IgD-negative memory B cell (primary cell): ENCODE results near the gene PTPRG. TPM values are rescaled to one million over a fixed set of nuclear protein-coding genes. Genes with fewer than 3 reads are reported as not detected.
A peak's percentile ranks its signal among the peaks of the same experiment; 100 is the strongest.

ENCODE experiments used
- H3K27ac Mint-ChIP-seq, 3 donors: one replicate each; pipeline ENCODE4 v1.8.0; 2020 to 2022; ENCODE audit warnings: mild to moderate bottlenecking in 3 of 3, mixed read lengths in 3 of 3, moderate library complexity in 1 of 3
- H3K27me3 Mint-ChIP-seq: one replicate; pipeline ENCODE4 v1.8.0; 2021; ENCODE audit warnings: mixed read lengths
- H3K36me3 Mint-ChIP-seq: one replicate; pipeline ENCODE4 v1.8.0; 2020; ENCODE audit warnings: mild to moderate bottlenecking, mixed read lengths
- H3K4me1 Mint-ChIP-seq, 3 donors: one replicate each; pipeline ENCODE4 v1.8.0; 2020 to 2022; ENCODE audit warnings: mixed read lengths in 3 of 3, mild to moderate bottlenecking in 1 of 3
- H3K4me3 Mint-ChIP-seq, 4 donors: one replicate each; pipeline ENCODE4 v1.8.0; 2020 to 2022; ENCODE audit warnings: mild to moderate bottlenecking in 4 of 4, mixed read lengths in 4 of 4, moderate library complexity in 3 of 4
- H3K9me3 Mint-ChIP-seq, 3 donors: one replicate each; pipeline ENCODE4 v1.8.0; 2020 to 2021; ENCODE audit warnings: mixed read lengths in 3 of 3, mild to moderate bottlenecking in 1 of 3
- polyA plus RNA-seq: library from polyadenylated mRNA; unstranded; fragments of 300-500 nt; fragmentation: Illumina TruSeq; gene quantifications from one replicate; pipeline ENCODE4 v1.2.3, GENCODE V29; 2021

Gene PTPRG
- polyA plus RNA-seq, 1 donor from 2014 or later: 1.9 TPM

DNA sequence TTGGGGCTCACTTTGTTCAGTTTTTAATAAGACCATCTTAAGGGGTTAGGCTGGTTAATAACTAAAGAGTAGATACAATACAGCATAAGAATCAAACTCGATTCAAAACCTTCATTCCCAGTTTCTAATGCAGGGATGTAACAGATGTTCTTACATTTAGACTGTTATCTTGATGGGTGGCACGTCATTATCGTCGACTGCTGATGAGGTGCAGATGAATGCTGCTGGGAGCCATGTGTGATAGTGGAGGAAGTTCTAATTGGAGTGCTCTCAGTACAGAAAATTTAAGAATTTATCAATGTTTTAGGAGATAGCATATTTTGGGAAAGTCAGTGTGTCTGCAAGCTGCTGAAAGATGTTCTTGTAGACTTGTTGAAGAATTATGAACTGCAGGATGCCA is 331.5 kb downstream of the PTPRG start:
- Mint-ChIP-seq H3K36me3 (no peaks in the 10 kb centered on the region), H3K4me3 (no peak overlapping the region), H3K9me3 (no peaks in the 10 kb centered on the region), H3K27me3 (no peaks in the 10 kb centered on the region), H3K4me1 (peaks cover 3 to 11% (median 8%) of the 10 kb centered on the region in 3 donors), H3K27ac (peak overlapping the region in 1 of 3 donors; percentile 39)

DNA sequence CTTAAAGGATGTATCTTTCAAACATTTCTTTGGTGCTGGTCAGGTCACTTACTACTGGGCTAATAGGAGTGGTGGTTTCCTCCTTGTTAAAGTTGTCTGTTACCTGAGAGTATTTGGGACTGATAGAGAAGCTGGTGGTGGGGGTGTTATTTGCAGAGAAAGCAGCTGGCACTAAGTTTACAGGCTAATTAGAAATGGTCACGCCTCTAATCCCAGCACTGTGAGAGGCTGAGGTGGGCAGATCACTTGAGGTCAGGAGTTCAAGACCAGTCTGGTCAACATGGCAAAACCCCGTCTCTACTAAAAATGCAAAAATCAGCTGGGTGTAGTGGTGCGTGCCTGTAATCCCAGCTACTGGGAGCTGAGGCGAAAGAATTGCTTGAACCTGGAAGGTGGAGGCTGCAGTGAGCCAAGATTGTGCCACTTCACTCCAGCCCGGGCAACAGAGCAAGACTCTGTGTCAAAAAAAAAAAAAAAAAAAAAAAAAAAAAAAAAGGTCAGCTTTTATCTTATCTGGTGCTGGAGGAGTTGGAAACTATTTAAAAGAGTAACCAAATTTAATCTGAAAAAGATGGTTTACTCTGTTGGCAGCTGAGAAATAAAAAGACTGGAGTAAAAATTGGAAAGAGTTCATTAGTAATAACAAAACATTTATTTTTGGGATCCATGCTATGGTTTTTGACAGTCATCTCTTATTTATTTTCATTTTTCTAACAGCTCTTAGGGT is 332.6 kb downstream of the PTPRG start:
- Mint-ChIP-seq H3K4me3 (no peak overlapping the region), H3K27me3 (no peaks in the 10 kb centered on the region), H3K27ac (no peak overlapping the region)

DNA sequence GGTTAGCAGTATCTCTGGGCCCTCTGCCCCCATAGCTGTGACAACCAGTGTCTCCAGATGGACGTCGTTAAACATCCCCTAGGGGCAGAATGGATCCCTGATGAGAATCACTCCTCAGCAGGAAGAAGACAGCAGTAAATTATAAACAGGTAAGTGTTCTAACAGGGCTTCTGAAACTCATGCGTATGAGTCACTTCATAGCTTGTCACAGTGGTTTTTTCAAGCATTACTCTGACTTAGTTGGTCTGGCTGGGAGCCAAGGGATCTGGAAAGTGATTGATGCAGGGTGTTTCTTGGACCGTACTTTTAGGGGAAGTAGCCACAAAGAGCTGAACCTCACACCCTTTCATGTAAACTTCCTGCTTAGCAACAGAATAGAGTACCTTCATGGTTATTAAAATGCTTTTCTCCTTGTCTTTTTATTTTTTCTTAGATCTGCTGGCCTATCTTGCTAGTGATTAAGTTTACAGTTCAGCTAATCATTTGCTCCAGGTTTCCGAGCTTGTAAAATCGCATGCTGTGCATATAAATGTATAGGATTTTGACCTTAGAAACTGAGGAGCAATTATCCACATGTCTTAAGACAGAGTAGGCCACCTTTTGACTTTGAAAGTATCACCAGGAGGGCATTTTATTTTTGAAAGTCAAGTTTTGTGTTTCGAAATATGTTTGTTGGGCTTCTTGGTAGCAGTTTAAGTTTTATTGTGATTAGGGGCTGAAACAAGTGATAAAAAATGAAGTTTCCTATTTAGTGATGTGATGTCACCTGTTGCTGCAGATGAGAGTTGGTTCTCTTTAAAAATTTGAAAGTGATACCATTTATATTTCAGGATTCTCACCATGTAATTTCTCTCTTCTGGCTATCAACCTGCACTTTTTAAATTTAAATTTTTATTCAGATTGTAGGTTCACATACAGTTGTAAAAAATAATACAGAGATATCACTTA is 333.9 kb downstream of the PTPRG start:
- Mint-ChIP-seq H3K36me3 (peaks cover 2% of the 10 kb centered on the region), H3K27ac (peak overlapping the region in 2 of 3 donors; percentile 14 to 24), H3K4me3 (no peak overlapping the region), H3K27me3 (no peaks in the 10 kb centered on the region), H3K9me3 (no peaks in the 10 kb centered on the region), H3K4me1 (peaks cover 2 to 11% (median 8%) of the 10 kb centered on the region in 3 donors)

More for the DNA sequence above, 332.6 kb downstream of the PTPRG start:
- H3K4me1 Mint-ChIP-seq: peaks cover 3 to 13% (median 8%) of the 10 kb centered on the region in 3 donors
- no peaks in the 10 kb centered on the region for H3K9me3 Mint-ChIP-seq
- peaks cover under 1% of the 10 kb centered on the region for H3K36me3 Mint-ChIP-seq

DNA sequence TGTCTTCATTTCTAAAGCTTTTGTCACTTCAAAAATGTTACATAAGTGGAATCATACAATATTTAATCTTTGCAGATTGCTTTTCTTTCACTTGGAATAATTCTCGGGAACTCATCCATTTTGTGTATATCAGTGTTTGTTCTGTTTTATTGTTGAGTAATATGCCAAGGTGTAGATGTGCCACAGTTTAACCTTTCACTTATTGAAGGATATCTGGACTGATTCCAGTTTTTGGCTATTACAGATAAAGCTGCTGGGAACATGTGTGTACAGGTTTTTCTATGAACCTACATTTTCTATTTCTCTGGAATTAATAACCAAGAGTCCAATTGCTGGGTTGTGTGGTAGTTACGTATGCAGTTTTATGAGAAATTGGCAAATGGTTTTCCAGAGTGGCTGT is 334.9 kb downstream of the PTPRG start:
- no peaks in the 10 kb centered on the region for H3K9me3 Mint-ChIP-seq
- no peaks in the 10 kb centered on the region for H3K27me3 Mint-ChIP-seq
- peaks cover 1 to 11% (median 8%) of the 10 kb centered on the region in 3 donors for H3K4me1 Mint-ChIP-seq
- H3K36me3 Mint-ChIP-seq: peaks cover 2% of the 10 kb centered on the region
- H3K27ac Mint-ChIP-seq: no peak overlapping the region
- no peak overlapping the region for H3K4me3 Mint-ChIP-seq

DNA sequence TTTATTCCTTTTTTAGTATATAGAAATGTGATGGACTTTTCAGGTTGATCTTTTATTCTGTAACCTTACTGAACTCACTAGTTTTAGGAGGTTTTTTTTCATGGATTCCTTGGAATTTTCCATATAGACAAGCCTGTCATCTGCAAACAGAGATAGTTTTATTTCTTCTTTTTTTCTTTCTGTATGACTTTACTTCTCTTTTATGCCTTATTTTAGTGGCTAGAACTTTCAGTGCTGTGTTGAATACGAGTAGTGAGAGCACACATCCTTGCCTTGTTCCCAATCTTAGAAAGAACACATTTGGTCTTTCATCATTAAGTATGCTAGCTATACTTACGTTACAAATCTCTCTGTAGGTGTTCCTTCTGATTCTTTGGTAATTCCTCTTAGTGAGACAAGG is 336.5 kb downstream of the PTPRG start:
- no peak overlapping the region for H3K27ac Mint-ChIP-seq
- no peak overlapping the region for H3K4me3 Mint-ChIP-seq
- no peaks in the 10 kb centered on the region for H3K9me3 Mint-ChIP-seq

DNA sequence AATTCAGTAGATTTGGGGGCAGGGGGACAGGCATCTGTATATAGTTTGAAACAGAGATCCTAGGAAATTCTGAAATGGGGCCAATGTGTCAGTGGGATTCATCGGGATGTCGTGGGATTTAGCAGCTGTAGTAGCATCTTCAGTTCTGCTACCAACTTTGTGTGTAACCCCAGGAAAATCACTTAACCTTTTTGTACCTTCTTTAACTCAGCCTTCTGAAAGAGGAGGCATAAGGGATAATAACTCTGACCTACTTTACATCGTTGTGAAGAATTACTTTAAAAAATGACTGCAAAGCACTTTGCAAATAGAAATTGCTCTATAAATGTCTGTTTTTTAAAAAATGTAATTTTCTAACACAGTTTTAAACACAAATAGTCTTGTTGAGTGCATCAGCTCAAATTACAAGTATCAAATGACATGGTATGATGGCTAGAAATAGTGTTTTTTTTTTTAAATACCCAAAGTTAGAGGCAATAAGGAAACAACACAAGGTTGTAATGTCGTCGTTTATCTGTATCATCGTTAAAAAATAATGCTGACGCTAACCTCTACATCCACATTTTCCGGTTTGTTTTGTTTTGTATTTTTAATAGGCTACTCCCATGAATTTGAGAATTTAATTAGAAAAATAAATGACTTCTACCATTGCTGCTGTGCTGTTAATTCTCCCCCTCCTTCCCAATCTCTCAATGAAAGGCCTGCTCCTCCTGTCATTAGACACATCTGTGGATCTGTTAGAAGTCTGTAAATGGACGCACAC is 338.5 kb downstream of the PTPRG start:
- H3K27ac Mint-ChIP-seq: peak overlapping the region in 1 of 3 donors; percentile 72
- peaks cover 0 to 8% (median 5%) of the 10 kb centered on the region in 3 donors for H3K4me1 Mint-ChIP-seq
- H3K36me3 Mint-ChIP-seq: peaks cover 2% of the 10 kb centered on the region
- no peaks in the 10 kb centered on the region for H3K9me3 Mint-ChIP-seq
- H3K27me3 Mint-ChIP-seq: no peaks in the 10 kb centered on the region
- H3K4me3 Mint-ChIP-seq: no peak overlapping the region

More for the DNA sequence above, 336.5 kb downstream of the PTPRG start:
- Mint-ChIP-seq H3K4me1 (peaks cover 0 to 11% (median 8%) of the 10 kb centered on the region in 3 donors), H3K27me3 (no peaks in the 10 kb centered on the region), H3K36me3 (peaks cover 2% of the 10 kb centered on the region)

DNA sequence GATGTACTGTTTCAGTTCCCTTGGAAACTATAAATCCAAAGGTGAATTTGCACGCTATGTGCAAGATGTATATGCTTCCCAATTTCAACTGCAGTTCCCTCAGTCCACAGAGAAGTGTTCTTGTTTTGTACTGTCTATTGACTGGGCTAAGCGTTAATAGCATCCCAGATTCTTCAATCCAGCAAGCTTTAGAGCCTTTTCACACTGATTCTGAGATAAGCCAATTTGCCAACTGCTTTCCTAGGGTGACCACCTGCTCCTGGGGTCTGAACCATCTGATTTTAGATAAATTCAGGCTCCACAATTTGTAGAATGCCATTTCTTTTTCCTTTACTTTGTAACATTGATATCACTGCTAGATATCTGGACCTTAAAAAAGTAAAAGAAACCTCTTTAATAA is 340.1 kb downstream of the PTPRG start:
- Mint-ChIP-seq H3K27me3 (no peaks in the 10 kb centered on the region), H3K36me3 (peaks cover 2% of the 10 kb centered on the region), H3K9me3 (no peaks in the 10 kb centered on the region), H3K4me3 (no peak overlapping the region), H3K4me1 (peaks cover 0 to 2% (median 0%) of the 10 kb centered on the region in 3 donors), H3K27ac (no peak overlapping the region)

DNA sequence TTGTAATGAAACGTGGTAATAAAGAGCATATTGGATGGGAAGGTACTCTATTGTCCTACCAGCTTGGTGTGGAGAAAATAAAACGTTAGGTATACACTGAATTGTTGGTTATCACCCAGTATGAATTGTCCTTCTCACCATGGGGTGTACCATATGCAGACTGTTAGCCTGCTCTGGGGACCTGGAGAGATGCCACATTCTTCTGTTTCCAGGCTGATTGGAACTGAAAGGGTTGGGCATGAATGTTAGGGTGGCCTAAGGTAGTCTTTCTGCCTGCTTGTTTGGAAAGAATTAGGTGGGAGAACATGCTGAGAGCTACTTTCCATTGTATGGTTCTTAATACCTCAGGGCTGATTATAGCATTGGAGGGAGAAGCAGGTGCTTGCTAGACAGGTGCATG is 340.6 kb downstream of the PTPRG start:
- H3K9me3 Mint-ChIP-seq: no peaks in the 10 kb centered on the region
- no peak overlapping the region for H3K27ac Mint-ChIP-seq
- no peaks in the 10 kb centered on the region for H3K27me3 Mint-ChIP-seq
- no peak overlapping the region for H3K4me3 Mint-ChIP-seq
- H3K36me3 Mint-ChIP-seq: peaks cover 2% of the 10 kb centered on the region
- peaks cover 0 to 2% (median 0%) of the 10 kb centered on the region in 3 donors for H3K4me1 Mint-ChIP-seq

DNA sequence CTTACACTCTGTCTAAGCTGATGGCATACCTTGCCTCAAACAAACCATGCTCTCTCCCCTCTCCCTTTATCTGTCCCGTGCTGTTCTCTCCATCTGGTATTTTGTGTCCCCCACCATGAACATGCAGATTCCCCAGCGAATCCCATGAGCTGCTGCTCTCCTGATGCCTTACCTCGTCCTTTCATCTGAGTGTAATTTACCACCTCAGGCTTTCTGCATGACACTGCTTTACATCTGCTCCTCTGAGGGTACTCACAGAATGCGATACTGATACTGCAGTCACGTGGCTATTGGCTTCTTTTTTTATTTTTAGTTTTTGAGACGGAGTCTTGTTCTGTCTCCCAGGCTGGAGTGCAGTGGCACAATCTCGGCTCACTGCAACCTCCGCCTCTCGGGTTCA is 341.7 kb downstream of the PTPRG start:
- Mint-ChIP-seq H3K27ac (peak overlapping the region in 1 of 3 donors; percentile 10), H3K4me1 (no peaks in the 10 kb centered on the region), H3K36me3 (peaks cover 2% of the 10 kb centered on the region), H3K9me3 (no peaks in the 10 kb centered on the region), H3K27me3 (no peaks in the 10 kb centered on the region), H3K4me3 (peak overlapping the region in 1 of 4 donors; percentile 14)

DNA sequence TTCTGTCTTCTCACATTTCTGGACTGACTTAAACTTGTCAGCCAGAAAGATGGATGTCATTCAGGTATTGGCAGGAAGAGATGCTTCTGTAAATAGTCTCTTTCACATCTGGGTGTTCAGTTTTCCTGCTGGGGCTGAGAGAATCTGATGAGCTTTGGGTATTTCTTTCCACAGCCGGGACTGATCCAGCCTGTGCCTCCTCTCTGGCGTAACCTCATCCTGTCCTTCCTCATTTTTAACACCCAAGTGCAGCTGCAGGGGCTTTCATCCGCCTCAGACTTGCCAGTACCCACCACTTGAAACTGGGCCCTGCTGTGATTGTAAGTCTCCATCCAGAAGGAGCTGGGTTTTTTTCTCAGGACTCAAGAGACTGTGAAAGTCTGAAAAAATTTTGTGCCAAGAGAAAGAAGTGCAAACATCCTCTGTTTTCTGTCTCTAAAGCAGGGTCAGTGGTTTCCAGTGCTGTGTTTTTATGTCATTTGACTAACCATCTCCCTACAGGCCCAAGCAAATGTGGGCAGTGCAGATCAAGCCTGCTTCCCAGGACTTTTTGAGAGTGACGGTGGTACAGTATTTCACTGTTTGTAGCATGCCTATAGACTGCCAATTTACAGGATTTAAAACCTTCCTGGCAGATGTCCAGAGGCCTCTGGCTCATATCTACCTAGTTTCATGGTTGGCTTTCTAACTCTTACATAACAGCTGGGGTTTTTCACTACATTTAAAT is 342.7 kb downstream of the PTPRG start:
- Mint-ChIP-seq H3K27ac (no peak overlapping the region), H3K9me3 (no peaks in the 10 kb centered on the region), H3K27me3 (no peaks in the 10 kb centered on the region), H3K4me3 (no peak overlapping the region), H3K36me3 (peaks cover under 1% of the 10 kb centered on the region), H3K4me1 (no peaks in the 10 kb centered on the region)

DNA sequence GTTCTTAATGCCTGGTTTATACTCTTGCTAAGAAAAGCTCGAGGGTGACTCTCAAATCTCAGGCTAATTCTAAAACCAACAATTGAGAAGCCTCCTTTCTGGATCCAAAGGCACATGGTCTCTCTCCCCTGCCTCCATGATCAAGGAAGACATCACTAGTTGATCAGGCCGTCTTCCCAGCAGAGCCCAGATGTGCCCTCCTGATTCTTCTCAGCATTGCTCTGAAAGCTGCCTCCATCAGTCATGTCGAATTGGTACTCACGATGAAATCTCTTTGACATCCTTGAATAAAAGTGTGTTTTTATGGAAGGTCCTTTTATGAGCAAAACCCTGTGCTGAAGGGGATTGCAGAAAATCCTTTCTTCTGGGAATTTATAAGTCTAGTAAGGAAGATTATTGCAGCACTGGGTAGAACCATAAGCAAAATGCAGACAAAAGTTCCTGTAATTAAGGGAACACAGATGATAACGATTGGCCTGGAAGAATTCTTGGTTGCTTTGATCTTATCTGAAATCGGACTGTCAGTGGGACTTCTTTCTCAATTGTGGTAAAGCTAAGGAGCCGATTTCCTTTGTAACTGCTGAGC is 345.9 kb downstream of the PTPRG start:
- Mint-ChIP-seq H3K4me3 (no peak overlapping the region), H3K4me1 (peaks cover 0 to 6% (median 0%) of the 10 kb centered on the region in 3 donors), H3K27me3 (no peaks in the 10 kb centered on the region), H3K9me3 (no peaks in the 10 kb centered on the region), H3K36me3 (no peaks in the 10 kb centered on the region), H3K27ac (no peak overlapping the region)

DNA sequence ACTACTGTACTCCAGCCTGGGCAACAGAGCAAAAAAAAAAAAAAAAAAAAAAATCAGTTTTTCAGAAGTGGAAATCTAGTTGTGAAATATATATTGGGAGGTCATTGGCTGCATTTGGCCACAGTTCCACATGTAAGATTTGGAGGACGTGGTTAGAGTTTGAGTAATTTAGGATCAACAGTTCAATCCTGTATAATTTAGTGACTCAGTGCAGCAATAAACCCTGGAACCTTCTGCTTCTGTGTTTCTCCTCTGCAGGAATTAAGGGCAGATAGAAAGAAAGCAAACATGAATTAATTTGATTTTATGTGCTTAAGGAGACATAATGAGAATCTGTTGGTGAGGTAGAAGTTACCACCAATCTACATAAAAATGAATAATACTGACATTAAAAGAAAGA is 347.0 kb downstream of the PTPRG start:
- H3K36me3 Mint-ChIP-seq: no peaks in the 10 kb centered on the region
- no peaks in the 10 kb centered on the region for H3K9me3 Mint-ChIP-seq
- peaks cover 0 to 9% (median 0%) of the 10 kb centered on the region in 3 donors for H3K4me1 Mint-ChIP-seq
- H3K4me3 Mint-ChIP-seq: no peak overlapping the region
- no peak overlapping the region for H3K27ac Mint-ChIP-seq
- no peaks in the 10 kb centered on the region for H3K27me3 Mint-ChIP-seq

DNA sequence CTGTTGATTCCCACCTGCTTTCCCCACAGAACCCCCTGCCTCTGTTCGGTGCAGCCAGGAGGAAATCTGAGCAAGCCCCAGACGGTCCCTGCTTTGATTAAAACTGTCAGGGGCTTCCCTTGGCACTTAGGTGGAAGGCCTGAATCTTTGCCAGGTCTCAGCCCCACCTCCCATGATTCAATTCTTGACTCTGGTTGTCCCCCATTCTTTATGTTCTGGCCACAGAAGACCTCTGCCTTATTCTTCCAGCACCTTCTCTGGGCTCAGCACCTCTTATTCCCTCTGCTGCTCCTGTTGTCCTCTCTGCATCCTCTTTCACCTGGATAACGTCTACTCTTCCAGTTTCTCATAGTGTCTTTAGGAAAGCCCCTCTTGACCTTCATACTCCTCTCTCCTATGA is 349.4 kb downstream of the PTPRG start:
- H3K27me3 Mint-ChIP-seq: no peaks in the 10 kb centered on the region
- H3K27ac Mint-ChIP-seq: no peak overlapping the region
- no peak overlapping the region for H3K4me3 Mint-ChIP-seq
- H3K36me3 Mint-ChIP-seq: no peaks in the 10 kb centered on the region
- no peaks in the 10 kb centered on the region for H3K9me3 Mint-ChIP-seq
- H3K4me1 Mint-ChIP-seq: peaks cover 0 to 9% (median 0%) of the 10 kb centered on the region in 3 donors

DNA sequence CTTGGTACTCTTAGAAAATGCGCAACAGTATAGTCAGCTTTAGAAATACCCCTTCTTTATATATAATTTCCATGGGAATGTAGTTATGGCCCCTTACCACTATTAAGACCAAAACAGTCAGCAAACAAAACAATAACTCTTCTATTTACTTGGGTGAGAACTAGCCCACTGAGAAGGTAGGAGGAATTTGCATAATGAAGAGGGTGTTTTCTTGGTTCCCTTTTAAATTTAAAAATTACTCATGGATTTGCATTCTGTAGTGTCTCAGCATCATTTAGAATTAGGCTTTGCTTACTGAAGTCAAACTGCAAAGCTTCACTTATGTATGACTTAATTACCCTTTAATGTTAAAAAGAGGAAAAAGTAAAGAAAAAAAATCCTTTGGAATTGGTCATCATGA is 350.8 kb downstream of the PTPRG start:
- H3K9me3 Mint-ChIP-seq: no peaks in the 10 kb centered on the region

More for the DNA sequence above, 350.8 kb downstream of the PTPRG start:
- peaks cover 0 to 9% (median 0%) of the 10 kb centered on the region in 3 donors for H3K4me1 Mint-ChIP-seq
- H3K27me3 Mint-ChIP-seq: no peaks in the 10 kb centered on the region
- H3K4me3 Mint-ChIP-seq: no peak overlapping the region
- H3K27ac Mint-ChIP-seq: no peak overlapping the region
- H3K36me3 Mint-ChIP-seq: no peaks in the 10 kb centered on the region
